NCI-H2107 treated with DMSO at 0.1 percent for 48 hours (cell line): Measurements from ENCODE around the gene DAAM2.

Source experiments
- DNase-seq: peaks from one replicate; lab custom pipeline; 2025; ENCODE audit not compliant: unreplicated experiment; lab: John Stamatoyannopoulos, UW

The DAAM2 gene

DNA sequence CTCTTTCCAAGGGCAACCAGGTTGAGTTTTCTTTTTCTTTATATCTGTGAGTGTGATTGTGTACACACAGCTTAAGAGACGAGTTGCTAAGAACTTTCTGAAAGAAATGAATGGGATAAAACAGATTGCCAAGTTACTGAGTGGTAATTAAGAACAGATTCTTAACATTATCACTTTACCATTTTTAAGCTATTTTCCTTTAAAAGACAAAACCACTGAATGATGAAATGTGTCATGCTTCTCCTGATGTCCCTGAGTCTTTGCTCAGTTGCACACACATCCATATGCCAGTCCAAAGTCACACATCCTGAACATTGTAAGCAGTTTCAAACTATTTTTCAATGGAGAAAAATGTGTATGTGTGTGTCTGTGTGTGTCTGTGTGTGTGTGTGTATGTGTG lies 5.5 kb upstream of the DAAM2 start:
- no peak for DNase-seq

DNA sequence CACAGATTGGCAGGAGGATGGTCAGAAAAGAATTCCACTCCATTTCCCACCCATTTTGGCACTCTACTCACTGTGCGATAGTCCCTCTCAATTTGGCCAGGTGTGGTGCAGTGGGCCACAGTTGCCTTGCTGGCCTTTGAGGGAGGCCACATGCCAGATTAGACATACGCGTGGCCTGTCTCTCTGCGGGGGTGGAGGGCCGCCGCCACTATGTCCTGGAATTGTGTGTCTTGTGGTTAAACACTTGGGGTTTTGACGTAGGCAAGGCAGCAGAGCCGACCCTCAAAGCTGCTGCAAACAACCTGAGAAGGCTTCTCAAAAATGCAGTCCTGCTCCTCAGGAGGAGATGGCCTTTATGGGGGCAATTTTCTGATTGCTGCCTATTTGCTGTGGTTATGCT lies 4.9 kb upstream of the DAAM2 start:
- no peak for DNase-seq

DNA sequence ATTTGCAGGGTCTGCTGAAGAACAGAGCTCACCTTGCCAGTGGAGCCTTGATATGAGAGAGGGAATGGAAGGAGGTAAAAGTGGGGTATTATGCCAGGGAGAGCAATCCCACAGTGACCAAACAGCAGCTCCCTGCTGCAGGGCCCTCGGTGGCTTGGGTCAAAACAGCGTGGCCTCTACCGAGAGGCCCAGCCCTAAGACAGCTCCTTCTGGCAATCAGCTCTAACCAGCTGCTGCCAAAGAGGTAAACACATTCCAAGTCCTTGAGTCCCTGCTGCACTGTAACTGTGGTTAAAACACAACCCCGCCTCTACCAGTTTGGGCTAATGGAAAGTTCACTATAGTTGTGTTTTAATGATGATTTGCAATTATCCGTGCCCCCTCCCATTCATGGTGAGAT lies 1.4 kb upstream of the DAAM2 start:
- DNase-seq, result no peak

DNA sequence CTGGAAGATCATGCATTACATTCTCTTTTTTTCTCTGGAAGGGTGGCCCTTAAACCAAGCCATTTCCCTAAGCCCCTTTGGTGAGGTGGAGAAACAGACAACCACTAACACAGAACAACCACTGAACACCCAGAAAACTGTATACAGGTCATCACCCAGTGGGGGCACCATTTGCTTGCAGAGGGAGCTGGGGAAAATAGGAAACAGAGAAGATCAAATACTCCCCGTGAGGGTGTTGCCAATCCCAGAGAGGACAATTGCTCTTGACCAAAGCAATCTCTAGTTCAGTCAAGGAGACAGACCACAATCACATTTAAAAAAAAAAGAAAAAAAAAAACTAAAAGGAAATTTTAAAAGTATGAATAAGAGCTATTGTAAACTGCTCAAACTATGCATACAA lies 865 bp upstream of the DAAM2 start:
- peak; percentile 18 for DNase-seq

DNA sequence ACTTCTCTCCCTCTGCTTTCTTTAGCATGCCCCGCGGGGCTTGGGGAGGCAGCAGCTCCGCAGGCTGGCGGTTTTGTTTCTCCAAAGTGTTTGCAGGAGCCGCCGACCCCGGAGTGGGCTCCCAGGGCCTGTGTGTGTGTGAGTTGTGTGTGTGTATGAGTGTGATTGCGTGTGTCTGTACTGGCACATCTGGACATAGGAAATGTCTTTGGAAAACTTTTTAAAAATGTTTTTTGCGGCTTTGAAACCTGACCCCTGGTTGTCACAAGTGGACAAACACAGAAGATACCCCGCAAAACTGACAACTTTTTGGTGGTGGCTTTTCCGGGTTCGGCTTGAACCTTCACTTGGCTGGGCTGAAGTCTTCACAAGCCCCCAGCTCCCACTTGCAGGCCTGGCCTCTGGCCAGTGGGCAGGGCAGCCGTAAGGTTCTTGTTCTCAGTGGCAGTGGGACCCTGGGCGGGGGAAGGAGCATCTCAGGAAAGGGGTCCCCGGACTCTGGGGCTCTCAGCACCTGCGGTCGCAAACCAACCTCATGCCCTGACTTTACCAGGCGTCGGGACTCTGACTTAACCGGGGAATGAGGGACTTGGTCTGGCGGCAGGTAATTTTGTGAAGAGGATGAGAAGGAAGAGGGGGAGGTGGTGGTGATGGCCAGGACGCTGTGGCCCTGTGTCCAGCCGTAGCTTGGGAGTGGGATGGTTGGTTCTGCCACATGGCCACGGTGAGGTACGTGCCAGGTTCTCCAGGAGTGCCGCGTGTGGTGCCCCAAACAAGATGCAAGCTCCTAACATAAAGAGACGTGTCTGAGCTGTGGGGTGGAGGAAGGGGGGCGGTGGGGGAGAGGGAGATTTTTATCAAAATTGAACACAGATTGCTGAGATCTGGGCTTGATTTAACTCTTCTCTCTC lies 619 bp downstream of the DAAM2 start:
- DNase-seq, result no peak

DNA sequence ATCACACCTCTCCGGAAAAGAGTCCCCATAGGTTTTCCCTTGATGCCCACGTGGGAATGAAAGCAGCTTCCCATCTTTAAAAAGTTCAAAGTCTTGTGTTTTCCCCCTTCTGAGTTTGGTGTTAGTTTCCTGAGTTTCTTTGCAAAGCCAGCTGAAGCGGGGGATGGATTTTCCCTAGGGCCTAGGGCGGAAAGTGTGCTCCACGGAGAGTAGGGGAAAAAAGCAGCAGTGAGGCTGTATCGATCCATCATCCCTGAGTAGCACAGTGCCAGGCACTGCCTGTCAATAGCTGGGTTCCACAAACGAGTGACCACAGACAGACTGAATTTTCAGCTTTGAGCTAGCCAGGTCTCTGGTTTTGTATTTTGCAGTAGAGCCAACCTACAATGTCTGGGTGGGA lies 1.3 kb downstream of the DAAM2 start:
- DNase-seq, result no peak

DNA sequence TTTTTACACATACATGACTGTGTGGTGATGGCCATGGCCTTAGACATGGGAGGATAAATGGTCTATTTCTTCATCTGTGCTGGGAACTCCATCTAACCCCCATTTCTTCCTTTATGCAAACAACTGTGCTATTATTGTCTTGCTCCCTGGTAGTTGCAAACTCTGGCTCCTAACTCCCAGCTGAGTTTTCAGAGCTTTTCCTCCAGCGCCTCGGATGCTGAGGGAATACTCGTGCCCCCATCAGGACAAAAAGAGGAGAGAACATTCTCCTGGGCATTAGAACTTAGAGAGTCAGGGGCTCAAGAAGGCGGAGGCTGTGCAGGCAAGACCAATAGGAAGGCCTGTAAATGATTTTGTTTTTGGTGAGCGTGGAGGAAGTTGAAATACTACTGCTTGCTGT lies 2.1 kb downstream of the DAAM2 start:
- no peak for DNase-seq

DNA sequence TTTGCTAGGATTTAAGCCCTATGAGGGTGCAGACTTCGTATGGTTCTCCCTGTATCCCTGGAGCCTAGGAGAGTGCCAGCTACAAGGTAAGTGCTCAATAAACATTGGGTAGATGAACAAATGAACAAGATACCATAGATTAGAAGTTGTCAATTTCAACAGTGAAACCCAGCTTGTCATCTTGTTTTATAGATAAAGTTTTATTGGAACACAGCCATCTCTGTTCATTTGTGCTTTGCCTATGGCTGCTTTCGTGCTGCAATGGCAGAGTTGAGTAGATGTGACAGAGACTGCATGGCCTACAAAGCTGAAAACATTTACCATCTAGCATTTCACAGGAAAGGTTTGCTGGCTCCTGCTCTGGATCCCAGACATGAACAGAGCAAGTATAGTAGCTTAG lies 5.6 kb downstream of the DAAM2 start:
- no peak for DNase-seq

DNA sequence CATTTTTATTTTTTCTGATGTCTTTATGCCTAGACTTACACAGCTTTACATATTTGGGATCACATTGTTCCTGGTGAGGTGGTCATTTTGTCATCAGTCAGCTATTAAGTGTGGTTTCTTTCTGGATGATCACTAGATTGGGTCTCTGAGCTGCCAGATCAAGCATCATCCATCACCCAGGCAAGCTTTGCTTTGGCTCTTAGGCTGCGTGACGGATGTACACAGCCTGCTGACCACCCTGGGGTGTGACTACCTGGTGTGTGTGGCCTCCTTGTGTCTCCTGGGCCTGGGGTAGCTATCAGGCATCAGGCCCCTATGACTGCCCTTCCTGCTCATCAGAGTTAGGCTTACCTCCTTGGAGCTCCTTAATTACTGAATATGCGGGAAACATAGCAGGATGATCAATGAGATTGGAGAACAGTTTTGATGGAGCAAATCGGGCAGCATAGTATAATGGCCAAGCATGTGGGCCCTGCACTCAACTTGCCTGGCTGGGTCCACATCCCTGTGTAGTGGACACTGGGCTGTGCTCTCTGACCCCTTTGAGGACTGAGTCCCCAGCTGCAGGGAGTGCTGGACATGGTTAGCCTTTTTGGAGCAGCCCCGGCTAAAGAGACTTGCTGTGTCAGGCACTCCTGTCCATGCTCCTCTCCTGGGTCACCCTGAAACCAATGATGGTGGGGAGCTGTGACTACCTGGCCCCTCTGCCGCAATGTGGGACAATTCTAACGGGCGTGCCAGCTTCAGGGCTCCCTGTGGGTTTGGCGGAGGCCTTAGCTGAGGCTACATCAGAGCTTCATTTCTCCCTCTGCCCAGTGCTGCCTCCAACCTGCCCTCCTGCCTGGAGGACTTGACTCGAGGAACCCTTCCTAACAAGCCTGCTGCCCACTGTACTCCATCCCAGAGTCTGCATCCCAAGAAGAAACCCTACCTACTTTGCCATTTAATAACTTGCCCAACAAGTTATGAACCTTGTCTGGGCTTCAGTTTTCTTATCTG lies 8.2 kb downstream of the DAAM2 start:
- no peak for DNase-seq

DNA sequence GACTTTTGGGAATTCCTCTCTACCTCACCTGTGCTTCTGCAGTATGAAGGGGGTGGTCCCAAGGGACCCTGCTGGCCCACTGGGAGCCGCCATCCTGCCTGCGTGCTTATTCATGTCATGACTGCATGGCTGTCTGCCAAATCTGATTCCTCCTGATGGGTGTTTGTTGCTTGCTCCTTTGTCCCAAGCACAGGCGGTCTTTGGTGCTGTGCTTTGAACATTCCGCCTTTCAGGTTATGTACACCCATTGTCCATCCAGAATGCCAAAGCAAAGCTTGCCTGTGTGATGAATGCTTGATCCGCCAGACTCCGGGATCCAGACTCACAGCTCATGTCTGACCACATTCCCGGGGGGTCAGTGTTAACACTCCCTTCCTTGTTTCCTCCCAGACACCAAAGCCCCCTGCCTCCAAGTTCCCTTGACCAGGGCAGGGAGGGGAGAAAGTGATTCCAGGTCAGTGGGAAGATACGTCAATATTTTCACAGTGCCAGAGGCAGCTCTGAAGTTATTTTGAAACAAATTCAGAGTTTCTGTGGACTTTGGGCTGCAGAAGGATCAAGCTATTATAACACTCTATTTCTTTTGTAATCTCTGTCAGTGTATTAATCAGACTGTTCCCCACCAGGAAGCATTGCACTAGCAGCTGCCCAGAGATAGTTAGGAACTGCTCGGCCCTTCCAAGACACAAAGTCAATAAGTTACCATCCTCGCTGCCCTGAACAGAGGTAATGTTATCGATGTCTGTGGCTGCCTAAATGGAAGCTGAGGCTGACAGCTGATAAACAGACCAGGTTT lies 9.5 kb downstream of the DAAM2 start:
- peak; percentile 26 for DNase-seq

DNA sequence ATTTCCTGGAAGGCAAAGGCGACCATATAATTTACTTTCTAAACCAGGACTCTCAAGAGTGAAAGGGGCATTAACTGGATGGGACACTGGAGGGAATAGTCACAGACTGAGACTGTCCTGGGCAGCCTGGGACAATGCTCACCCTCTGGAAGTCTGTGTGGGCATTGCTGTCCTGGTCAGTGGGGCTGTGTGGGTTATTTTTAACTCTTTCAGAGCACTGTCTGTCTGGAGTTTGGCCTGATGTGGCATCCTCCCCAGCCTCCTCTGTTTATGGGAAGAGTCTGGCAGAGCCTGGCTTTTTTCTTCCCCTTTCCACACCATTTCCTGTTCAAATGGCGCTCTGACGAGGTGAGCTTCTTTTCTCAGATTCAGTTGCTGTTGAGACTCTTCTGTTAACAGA lies 11.7 kb downstream of the DAAM2 start:
- no peak for DNase-seq

DNA sequence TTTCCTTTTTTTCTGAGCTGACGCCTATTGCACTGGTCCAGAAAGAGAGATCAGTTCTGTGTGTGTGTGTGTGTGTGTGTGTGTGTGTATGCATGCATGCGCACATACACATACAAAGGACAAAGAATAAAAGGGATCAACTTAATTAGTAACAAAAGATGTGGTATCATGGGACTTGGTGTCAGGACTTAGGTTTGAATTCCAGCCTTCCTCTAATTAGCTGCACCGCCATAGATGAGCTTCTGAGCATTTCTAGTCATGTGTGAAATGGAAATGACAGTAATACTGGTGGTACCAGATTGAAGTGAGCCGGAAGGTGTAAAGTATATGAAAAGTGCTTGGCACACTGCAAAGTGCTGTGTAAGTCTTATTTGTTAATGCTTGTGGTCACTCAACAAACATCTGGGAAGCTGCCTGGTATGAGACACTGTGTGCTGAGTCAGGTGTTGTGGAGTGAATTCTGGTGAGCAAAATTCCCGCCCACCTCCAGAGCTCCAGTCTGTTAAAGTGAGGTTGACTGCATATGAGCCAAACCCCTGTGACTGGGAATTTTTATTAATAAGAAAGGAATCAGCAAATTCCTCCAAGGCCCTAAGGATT lies 12.4 kb downstream of the DAAM2 start:
- DNase-seq, result no peak

DNA sequence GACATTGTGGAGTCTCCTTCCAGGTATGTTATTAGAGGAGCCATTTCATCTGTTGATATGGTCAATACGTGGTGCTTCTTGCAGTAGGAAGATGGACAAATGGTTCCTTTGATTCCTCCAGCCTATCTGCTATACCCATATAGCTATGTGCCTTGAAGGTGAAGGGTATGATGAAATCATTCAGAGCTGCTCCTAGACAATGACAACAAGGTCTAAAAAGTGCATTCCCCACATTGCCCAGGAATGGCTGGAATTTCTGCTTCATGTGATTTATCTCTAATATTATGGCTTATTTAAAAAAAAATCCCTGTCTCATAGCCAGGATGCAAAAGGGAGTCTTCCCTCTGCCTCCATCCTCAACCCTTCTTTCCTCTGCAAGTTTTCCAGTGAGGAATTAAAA lies 14.1 kb downstream of the DAAM2 start:
- DNase-seq, result no peak

DNA sequence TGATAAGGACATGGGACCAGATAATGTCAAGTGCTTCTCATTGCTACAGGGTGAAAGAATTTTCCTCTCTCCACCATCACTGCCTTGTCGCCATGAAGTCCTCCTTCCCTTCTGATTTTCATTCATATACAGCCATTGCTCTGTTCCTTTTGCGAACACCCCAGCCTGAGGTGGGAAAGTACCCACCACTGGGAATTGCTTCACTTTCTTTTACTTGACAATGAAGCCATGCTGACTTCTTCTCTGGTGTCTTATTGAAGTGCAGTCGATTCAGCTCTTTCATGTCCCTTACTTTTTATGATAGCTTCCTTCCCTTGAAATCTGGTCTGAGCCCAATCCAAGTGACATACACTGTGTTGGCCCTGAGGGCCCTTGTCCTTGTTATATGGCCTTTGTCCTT lies 16.2 kb downstream of the DAAM2 start:
- DNase-seq, result no peak

DNA sequence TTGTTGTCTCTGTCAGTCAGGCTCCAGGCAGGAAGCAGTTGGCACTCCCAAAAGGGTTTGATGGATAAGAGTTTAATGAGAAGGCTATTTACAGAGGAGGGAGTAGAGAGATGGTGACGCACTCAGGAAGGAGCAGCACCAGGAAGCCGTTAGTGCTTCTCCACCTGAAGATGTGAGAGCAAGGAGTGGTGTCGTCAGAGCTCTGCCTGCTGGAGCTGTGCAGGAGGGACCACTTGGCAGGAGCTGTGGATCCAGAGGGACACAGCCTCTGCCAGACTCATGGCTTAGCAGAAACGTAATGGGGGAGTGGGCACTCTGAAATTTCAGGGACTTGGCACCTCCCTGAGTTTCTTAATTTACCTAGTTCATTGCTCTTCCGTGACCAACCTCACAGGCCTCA lies 16.8 kb downstream of the DAAM2 start:
- DNase-seq, result no peak

DNA sequence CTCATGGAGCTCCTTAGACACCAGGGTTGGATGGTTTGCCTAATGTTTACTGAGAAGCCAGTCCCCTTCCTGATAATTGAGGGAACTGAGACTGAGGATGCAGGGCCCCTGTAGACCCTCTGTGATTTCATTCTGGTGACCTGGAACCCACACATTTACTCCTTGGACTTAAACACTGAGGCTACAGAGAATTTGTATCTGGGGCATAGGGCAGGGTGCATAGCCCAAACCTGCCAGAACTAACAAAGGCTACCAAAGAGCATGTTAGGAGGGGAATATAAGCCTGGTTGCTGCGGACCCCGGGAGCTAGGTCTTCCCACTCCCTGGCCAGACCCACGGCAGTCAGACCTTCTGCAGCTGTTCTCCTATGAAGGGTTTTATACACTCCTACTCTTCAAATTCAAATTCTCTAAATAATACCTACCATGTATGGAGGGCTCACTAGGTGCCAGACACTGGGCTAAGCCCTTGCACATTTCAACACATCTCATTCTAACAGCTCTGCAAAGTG lies 19.7 kb downstream of the DAAM2 start:
- no peak for DNase-seq

DNA sequence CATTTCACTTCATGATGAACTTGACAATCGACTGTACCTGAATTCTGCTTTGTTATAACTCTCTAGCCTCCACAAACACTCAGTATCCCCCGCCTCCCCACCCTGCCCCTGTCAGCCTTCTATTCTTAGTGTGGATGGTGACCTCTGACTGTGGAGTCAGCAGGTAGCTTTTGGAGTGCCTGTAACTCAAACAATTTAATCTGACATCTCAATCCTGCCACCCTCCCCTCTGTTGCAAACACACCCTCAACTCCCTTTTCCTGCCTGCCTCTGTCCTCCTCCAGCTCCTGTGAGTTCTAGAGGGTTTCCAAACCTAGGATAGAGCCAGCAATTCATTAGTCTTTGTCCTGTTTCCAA lies 20.3 kb downstream of the DAAM2 start:
- DNase-seq, result no peak

DNA sequence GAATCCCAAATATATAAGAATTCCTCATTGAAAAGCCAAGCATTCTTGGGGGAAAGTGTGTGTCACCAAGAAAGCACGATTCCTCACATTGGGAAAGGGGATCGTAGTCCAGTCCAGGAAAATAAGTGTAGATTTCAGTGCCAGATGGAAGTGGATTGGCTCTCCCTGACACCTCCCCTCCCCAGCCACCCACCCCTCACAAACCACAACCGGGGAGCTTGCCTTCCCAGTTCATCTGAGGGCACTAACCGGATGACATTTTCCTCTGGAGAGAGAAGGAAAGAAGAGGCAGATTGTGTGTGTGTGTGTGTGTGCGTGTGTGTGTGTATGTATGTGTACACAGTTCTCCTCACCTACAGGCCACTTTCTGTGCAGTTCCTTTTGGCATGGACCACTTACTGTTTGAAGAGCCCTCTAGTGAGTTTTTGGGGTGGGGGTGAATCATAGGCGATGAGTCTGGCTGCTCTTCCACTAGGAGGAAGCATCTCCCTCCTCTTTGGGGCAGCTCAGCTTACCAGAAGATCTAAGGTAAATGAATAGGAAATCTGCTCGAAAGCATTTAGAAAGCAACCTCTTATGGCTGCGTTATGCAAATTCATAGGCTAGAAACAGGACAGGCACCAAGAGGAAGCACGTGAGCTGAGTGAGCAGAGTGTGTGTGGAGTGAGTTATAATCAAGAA lies 20.8 kb downstream of the DAAM2 start:
- peak; percentile 84 for DNase-seq

DNA sequence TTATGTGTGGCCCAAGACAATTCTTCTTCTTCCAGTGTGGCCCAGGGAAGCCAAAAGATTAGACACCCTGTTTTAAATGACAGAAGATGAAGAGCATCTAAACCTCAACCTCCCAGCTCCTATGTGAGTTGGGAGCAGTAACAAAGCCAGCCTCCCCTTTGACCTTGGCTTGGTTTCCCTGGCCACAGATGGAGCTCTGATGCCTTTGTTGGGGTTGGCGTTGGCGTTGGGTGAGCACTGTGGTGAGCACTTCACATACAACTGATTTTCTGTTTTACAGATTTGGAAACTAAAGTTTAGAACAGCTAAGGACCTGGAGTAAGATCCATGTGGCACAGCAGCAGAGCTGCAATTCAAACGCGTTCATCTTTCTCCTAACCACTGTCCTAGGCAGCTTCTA lies 22.1 kb downstream of the DAAM2 start:
- no peak for DNase-seq

DNA sequence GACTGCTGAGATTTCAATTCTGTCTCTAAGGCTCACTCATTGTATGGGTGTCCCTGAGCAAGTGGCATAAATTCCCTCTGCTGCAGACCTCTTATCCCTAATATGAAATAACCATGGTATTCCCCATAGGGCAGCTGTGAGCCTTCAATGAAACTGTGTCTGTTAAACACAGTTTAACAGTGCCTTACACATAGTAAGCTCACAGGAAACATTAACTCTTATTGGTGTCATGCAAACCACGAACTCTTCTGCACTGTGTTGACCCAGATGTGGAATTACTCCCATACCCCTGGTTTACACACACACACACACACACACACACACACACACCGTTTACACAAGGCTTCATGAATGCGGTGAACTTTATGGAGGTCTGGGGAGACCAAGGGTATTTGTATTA lies 23.2 kb downstream of the DAAM2 start:
- DNase-seq, result no peak
